HG02870 (cell line): ENCODE measurements around the gene KIFC1.
A peak's percentile ranks its signal among the peaks of the same experiment; 100 is the strongest.
"Not testable (repeated sequence)": the region's sequence is repeated elsewhere in the genome, so short reads cannot be mapped to it uniquely, and the experiment has no call there.

Experiments used
- ATAC-seq: cut with Tn5 transposase; IDR thresholded peaks from one replicate; pipeline ENCODE4 v1.9.1; 2021; ENCODE audit warnings: mild to moderate bottlenecking, moderate library complexity; ENCODE audit not compliant: unreplicated experiment

KIFC1 gene, protein sequence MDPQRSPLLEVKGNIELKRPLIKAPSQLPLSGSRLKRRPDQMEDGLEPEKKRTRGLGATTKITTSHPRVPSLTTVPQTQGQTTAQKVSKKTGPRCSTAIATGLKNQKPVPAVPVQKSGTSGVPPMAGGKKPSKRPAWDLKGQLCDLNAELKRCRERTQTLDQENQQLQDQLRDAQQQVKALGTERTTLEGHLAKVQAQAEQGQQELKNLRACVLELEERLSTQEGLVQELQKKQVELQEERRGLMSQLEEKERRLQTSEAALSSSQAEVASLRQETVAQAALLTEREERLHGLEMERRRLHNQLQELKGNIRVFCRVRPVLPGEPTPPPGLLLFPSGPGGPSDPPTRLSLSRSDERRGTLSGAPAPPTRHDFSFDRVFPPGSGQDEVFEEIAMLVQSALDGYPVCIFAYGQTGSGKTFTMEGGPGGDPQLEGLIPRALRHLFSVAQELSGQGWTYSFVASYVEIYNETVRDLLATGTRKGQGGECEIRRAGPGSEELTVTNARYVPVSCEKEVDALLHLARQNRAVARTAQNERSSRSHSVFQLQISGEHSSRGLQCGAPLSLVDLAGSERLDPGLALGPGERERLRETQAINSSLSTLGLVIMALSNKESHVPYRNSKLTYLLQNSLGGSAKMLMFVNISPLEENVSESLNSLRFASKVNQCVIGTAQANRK

DNA sequence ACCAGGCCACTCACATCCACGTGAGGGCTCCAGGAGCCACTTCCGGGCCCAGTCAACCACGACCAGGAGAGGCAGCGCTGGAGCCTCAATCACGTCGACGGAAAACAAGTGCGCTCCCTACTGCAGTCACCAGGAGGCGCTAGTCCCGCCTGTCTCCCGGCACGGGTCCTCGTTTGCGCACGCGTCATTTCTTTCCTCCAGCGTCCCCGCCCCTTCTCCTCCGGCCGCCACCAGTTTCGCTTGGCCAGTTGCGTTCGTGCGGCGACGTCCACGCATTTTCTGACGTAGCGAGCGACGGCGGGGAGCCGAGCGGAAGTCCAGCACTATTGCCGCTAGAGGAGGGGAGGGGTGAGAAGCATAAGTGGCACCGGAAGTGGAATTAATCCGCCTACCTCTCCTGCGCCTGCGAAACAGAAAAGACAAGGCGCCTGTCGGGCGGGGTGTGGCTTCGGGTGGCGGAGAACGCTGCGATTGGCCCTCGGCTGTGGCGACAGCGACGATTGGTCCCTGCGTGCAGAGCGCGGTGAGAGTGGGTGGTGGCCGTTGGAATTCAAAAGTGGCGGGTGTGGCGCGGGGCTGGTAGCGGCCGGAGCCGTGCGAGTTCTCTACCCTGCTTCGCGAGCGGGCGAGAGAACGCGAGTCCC, at the start of gene KIFC1:
TSS of gene KIFC1 (plus strand) at position 546 of the 644 bp plus-strand sequence. CDS start 163 bp downstream, outside the sequence.
- ATAC-seq = peak; percentile 87

DNA sequence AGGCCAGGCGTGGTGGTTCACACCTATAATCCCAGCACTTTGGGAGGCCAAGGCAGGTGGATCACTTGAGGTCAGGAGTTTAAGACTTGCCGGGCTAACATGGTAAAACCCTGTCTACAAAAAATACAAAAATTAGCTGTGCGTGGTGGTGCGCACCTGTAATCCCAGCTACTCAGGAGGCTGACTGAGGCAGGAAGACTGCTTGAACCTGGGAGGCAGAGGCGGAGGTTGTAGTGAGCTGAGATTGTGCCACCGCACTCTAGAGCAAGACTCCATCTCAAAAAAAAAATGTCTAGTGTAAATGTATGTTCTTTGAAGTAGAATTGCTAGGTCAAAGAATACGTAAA, 48.0 kb upstream of the KIFC1 start:
- not testable (repeated sequence) for ATAC-seq

DNA sequence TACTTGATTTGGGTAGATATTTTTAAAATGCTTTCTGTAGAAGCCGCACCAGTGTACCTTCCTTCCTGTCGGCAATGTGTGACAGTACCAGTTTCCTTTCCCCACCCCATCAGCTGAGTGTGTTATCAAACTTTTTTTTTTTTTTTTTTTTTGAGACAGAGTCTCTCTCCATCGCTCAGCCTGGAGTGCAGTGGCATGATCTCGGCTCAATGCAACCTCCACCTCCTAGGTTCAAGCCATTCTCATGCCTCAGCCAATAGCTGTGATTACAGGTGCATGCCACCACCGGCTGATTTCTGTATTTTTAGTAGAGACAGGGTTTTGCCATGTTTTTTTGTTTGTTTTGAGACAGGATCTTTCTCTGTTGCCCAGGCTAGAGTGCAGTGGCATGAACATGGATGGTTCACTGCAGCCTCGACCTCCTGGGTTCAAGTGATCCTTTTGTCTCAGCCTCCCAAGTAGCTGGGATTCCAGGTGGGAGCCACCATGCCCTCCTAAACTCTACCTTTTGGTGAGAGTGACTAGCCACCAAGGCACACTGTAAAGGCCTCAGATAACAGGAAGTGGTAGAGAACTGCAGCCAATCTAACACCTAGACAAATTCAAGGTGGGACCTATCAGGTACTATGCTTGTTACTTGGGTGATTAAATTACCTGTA, 47.5 kb upstream of the KIFC1 start:
- ATAC-seq = no peak

DNA sequence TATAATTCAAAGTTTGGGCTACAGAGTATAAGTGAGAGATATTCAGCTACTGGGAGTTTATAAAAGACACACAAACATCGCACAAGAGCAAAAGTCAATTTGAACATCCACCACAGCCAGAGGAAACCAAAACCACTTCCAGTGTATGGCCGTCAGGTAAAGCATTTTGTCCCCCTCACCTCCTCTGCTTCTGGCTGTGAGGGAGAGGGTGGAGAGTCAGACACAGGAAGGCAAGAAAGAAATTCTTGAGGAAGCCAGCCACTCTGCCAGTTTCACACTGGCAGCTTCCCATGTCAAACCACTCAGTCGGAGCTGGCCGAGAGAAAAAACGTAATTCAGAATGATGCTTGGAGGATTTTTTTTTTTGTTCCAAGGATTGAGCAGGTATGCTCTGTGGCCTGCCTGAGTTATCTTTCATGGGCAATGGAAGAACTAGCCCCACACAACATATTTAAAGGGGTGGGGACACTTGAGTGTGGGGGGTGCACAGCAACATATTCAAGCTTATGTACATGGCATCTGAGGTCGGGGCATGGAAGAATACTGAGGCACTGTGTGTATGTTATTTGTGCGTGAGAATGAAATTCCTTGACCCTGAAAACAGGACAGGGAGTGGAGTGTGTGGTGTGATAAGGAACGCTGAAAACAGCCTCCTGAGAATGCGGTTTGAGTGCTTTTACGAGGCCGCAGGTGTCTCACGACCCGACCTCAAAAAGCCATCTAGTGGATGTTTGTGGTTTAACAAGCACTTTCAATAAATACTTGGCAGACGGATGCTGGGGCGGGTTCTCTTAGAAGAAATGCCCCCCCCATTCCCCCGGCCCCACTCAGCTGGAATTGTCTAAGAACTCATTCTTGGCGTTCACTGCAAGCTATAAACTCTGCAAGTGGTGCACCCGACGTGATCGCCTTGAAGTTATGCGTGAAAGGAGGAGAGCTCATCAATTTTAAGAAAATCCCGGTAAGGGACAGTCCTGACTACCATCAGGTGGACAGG, 46.6 kb upstream of the KIFC1 start:
- ATAC-seq = no peak

DNA sequence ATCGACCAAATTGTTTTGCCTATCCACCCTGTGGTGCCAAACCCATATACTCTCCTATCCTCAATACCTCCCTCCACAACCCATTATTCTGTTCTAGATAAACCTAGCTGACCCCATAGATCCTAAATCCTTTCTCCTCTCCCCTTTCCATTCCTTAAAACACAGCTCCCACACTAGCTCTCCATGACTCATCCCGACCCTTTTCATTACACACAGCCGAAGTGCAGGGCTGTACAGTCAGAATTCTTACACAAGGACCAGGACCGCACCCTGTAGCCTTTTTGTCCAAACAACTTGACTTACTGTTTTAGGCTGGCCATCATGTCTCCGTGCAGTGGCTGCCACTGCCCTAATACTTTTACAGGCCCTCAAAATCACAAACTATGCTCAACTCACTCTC, 44.7 kb upstream of the KIFC1 start:
- ATAC-seq = not testable (repeated sequence)

DNA sequence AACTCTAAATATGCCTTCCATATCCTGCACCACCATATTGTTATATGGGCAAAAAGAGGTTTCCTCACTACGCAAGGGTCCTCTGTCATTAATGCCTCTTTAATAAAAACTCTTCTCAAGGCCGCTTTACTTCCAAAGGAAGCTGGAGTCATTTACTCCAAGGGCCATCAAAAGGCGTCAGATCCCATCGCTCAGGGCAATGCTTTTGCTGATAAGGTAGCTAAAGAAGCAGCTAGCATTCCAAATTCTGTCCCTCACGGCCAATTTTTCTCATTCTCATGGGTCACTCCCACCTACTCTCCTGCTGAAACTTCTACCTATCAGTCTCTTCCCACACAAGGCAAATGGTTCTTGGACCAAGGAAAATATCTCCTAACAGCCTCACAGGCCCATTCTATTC, 43.8 kb upstream of the KIFC1 start:
- no peak for ATAC-seq

DNA sequence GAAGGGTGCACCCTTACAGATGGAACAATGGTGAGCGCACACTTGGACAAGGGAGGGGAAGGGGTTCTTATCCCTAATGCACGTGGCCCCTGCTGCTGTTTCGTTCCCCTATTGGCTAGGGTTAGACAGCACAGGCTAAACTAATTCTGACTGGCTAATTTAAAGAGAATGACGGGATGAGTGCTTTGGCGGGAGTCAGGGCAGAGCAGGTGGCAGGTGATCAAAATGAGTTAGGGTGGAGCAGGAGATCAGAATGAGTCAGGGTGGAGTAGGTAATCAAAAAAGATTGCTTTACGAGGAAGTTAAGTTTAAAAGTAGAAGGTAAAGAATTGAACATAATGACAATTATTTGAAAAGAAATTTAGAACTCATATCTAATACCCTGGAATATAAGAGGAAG, 35.8 kb upstream of the KIFC1 start:
- not testable (repeated sequence) for ATAC-seq

DNA sequence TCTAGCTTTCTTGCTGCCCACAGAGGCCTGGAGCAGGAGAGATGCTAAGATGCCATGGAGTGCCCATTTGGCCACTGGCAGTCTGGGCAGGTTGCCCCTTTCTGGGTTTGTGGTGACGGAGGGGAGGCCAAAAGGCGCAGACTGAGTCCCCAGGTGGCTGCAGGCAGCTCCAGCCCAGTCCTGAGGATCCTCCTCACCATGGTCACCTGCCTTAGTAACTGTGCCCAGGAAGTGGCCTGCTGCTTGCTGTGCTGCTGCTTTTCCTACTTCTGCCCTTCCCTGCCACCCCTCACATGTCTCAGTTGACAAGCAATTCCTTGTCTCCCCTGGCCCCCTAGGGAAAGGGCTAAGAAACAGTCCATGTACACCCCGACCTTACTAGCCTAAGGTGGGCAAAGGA, 35.3 kb upstream of the KIFC1 start:
- ATAC-seq = no peak

DNA sequence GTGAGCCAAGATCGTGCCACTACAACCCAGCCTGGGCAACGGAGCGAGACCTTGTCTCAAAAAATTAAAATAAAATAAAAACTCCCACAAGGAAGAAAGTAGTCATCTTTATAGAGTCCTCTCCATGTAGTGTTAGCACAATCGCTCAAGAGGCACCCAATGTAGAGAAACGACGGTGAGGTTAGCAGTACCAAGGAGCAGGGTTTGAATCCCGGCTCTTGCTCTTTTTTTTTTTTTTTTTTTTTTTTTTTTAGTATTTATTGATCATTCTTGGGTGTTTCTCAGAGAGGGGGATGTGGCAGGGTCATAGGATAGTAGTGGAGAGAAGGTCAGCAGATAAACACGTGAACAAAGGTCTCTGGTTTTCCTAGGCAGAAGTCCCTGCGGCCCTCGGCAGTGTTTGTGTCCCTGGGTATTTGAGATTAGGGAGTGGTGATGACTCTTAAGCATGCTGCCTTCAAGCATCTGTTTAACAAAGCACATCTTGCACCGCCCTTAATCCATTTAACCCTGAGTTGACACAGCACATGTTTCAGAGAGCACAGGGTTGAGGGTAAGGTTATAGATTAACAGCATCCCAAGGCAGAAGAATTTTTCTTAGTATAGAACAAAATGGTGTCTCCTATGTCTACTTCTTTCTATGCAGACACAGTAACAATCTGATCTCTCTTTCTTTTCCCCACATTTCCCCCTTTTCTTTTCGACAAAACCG, 34.3 kb upstream of the KIFC1 start:
- ATAC-seq = not testable (repeated sequence)

DNA sequence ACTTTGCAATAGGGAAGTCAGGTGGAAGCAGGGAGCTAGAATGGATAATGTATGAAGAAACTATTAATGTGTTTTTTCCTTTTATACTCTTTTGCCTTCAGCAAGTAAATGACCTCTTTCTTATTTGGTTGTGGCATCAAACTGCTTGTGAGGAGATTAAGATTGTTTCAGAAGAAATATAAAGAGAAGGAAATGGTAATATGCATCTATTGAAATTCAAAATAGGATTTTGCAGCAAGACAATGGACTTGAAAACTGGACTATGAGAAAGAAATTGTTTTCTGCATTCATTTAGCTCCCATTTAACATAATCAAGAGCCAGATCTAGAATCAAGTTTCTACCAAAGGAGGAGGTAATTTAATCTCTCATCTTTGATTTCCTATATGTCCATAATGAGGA, 32.3 kb upstream of the KIFC1 start:
- no peak for ATAC-seq

DNA sequence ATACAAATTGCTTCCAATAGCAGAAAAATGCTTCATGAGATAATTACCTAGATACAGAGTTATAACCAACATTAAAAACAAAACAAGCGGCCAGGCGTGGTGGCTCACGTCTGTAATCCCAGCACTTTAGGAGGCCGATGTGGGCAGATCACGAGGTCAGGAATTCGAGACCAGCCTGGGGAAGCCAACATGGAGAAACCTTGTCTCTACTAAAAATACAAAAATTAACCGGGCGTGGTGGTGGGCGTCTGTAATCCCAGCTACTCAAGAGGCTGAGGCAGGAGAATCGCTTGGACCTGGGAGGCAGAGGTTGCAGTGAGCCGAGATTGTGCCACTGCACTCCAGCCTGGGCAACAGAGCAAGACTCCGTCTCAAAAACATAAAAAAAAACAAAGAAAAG, 28.1 kb upstream of the KIFC1 start:
- not testable (repeated sequence) for ATAC-seq

DNA sequence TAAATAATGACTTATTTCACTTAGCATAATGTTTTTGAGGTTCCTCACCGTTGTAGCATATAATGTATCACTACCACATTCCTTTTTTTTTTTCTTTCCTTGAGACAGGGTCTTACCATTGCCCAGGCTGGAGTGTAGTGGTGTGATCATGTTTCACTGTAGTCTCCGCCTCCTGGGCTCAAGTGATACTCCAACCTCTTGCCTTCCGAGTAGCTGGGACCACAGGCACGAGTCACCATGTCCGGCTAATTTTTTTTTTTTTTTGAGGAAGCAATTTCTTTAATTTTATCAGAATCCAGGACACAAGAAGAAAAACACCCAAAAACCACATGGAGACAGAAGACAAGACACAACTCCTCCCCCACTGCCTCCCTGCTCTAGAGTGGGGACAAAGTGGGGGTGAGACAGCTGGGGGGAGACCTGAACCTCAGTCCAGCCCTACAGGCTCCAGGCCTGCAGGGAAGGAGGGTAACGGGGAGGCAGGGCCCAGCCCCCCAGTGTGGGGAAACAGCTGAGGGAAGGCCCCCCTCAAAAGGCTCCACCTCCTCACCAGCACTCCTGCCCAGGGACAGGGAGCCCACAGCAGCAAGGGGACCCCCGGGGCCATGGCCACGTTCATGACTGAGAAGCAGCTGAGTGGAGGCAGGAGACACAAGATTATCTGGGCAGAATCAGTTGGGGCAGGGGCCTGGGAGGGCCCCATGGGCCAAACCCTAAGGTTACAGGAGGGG, 27.0 kb upstream of the KIFC1 start:
- ATAC-seq = not testable (repeated sequence)

DNA sequence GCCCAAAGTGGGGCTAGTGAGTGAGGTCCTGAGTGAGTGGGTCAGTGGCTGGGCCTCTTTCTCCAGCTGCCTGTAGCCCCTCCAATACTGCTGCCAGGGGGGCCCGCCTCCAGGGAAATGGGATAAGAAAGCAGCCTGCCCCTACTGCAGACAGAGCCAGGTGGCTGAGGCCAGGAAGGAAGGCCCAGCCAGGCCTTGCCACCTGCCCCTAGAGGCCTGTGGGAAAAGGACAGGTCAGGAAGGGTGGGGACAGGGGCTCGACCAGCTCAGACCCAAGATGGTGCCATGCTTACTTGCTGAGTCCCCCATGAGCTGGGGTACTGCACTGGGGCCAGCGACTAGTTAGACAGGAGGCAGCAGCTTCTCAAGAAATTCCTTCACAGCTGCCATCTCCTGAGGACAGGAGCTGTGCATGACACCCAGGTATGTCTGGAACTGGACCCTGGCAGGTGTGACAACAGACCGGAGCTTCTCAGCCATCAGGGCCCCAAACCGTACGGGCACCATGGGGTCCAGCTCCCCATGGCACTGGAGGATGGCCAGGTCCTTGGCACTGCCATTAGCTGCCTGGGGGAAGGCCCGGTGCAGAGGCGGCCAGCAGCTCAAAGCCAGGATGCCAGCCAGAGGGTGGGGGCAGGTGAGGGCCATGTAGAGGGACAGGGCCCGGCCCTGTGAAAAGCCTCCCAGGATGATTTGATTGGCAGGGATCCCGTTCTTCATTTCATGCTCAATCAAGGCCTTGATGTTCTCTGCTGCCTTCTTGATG, 26.2 kb upstream of the KIFC1 start:
- not testable (repeated sequence) for ATAC-seq

DNA sequence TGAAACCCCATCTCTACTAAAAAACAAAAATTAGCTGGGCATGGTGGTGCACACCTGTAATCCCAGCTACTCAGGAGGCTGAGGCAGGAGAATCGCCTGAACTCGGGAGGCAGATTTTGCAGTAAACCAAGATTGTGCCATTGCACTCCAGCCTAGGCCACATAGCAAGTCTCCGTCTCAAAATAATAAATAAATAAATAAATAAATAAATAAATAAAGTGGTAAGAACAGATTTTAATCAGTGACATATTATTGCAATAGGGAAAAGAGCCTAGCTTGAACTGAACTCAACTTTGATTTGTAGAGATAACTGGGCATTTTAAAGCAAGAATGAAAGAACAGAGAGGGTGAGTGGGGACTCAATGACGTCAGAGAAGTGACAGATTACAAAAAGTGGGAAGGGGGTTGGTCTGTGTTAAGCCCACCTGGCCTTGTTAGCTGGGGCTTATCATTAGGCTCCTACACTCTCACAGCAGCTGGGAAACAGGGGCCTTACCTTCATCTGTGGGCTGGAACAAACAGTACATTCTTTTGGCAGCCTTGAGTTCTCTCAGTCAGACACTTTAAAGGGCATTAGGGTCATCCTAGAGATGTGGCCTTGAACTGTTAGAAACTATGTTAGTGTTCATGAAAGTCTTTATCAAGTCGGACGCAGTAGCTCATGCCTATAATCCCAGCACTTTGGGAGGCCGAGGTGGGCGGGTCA, 24.5 kb upstream of the KIFC1 start:
- no peak for ATAC-seq

DNA sequence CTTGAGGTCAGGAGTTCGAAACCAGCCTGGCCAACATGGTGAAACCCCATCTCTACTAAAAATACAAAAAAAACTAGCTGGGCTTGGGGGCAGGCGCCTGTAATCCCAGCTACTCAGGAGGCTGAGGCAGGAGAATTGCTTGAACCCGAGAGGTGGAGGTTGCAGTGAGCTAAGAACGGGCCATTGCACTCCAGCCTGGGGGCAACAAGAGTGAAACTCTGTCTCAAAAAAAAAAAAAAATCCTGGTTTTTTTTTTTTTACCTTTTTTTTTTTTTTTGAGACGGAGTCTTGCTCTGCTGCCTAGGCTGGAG, 24.0 kb upstream of the KIFC1 start:
- ATAC-seq = not testable (repeated sequence)

DNA sequence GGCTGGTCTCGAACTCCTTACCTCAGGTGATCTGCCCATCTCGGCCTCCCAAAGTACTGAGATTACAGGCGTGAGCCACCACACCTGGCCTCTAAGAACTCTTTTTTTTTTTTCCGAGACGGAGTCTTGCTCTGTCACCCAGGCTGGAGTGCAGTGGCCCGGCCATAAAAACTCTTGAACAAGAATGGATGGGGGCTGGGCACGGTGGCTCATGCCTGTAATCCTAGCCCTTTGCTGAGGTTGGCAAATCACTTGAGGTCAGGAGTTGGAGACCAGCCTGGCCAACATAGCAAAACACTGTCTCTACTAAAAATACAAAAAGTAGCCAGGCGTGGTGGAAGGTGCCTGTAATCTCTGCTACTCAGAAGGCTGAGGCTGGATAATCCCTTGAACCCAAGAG, 19.7 kb upstream of the KIFC1 start:
- not testable (repeated sequence) for ATAC-seq

DNA sequence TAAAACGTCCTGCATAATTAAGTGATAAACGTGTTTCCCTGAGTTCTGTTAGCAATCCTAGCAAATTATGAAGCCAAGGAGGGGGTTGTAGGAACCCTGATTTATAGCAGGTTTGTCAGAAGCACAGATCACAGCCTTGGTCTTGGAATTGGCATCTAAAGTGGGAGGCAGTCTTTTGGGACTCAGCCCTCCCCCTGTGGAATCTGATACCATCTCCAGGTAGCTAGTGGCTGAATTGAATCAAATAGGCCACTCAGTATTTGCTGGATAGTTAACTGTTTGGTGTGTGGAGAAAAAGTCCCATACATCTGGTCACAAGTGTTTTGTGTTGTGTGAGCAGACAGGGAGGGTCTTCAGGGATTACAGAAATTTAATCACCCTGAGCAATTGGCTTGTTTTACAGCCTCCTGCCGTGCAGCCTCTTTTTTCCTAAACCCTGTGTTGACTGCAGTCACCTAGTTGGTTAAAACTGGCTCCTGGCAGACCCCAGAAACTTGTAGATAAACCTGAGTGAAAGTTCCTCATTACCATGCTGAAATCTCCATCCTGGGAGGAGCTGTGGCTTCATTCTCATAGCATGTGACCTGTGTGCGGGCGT, 19.0 kb upstream of the KIFC1 start:
- ATAC-seq = no peak
